Fibroblast of skin of abdomen (primary cell): ENCODE data around the gene PDSS1. TPM values are rescaled to one million over a fixed set of nuclear protein-coding genes. Genes with fewer than 3 reads are reported as not detected.
"Not testable (repeated sequence)": the region's sequence is repeated elsewhere in the genome, so short reads cannot be mapped to it uniquely, and the experiment has no call there.

Experiments
- DNase-seq: peaks from one replicate; pipeline ENCODE4 v3.0.0-alpha.2; 2013
- polyA plus RNA-seq, 2 experiments: library from polyadenylated mRNA; unstranded; fragments of 120-200 nt; gene quantifications; one replicate each; pipeline ENCODE4 v1.2.1, GENCODE V29; 2013; ENCODE audit not compliant: insufficient read length in 2 of 2

Gene PDSS1, protein sequence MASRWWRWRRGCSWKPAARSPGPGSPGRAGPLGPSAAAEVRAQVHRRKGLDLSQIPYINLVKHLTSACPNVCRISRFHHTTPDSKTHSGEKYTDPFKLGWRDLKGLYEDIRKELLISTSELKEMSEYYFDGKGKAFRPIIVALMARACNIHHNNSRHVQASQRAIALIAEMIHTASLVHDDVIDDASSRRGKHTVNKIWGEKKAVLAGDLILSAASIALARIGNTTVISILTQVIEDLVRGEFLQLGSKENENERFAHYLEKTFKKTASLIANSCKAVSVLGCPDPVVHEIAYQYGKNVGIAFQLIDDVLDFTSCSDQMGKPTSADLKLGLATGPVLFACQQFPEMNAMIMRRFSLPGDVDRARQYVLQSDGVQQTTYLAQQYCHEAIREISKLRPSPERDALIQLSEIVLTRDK
- 7.6 TPM for polyA plus RNA-seq (2013, experiment 1 of 2; ENCODE audit: insufficient read length)
- polyA plus RNA-seq (2013, experiment 2 of 2; ENCODE audit: insufficient read length), result 7.5 TPM

DNA sequence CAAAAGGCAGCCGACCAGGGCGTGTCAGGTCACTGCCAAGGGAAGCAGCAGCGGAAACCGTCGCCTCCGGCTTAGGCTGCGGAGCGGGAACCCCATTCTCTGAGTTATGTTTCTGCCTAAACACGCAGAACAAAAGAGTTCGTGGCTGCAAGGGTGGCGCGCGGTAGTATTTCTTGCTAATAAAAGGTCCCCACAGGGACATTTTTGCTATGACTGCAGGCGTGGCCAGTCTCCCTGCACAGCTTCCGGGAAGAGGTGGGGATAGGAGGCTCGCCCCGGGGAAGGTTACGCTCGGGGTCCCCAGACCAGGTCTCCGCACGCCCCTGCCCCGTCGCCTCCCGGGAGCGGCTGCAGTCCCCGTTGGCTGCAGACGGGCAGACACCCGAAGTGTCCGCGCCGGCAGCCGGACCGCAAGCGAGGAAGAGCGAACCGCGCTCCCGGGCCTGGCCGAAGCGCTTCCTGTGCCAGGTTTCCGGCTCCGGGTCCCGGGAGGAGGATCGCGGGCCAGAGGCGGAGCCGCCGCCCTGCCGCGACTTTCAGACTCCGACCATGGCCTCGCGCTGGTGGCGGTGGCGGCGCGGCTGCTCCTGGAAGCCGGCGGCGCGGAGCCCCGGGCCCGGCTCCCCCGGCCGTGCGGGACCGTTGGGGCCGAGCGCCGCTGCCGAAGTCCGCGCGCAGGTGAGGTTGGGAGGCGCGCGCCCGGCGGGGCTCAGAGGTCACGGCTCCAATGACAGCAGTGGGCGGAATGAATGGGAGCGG lies at the start of gene PDSS1:
Gene PDSS1, plus strand, starts transcription at position 539 of the 759 bp plus-strand sequence. Its CDS starts 11 bp downstream, at position 550.
- peak; percentile 65 for DNase-seq

DNA sequence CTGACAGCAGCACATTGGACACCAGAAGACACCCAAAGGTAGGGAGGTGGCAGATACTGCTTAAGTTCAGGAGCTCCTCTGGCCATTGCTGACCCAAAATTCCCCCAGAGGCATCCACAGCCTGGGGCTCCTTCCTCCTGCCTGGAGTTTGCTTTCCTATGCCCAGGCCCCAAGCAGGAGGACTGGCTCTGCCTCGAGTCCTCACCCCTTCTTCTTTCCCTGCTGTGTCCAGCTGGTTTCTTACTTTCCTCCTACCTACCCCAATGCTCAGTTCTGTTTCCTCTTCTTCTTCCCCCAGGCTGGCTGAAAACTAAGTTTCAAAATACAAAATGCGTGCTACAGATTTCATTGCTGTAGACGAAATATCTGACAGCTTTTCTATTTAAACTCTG lies 49.3 kb upstream of the PDSS1 start:
- not testable (repeated sequence) for DNase-seq

DNA sequence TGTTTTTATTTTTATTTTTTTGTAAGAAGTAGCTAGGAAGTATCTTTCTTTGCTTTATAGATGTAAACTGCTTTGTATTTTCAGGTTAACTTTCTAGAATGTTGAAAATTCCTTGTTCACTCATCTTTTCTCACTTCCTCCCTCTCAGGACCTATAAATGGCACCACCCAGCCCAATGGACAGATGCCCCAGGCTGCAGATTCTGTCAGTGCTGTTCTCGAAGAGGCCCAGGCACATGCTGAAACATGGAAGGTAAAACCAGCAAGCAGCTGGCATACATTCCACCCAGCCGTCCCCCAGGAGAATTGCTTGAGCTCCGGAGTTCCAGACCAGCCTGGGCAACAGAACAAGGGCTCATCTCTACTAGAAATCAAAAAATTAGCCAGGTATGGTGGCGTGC lies 47.1 kb upstream of the PDSS1 start:
- no peak for DNase-seq

DNA sequence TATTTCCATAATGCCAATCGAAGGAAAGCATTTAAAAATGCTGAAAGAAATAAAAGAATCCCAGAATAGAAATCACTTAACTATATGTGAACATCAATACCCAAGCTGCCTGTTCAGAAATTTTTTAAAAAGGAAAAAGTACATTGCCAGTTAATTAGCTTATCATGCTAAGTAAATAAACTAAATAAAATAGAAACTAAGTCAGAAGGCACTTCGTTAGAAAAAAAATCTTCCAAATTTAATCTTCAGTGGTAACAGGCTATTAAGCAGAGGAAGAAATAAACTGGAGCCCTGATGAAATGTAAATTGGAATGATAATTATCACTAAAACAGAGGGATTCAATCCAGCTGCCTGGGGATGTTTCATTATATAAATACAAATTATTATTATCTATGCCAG lies 46.0 kb upstream of the PDSS1 start:
- not testable (repeated sequence) for DNase-seq

DNA sequence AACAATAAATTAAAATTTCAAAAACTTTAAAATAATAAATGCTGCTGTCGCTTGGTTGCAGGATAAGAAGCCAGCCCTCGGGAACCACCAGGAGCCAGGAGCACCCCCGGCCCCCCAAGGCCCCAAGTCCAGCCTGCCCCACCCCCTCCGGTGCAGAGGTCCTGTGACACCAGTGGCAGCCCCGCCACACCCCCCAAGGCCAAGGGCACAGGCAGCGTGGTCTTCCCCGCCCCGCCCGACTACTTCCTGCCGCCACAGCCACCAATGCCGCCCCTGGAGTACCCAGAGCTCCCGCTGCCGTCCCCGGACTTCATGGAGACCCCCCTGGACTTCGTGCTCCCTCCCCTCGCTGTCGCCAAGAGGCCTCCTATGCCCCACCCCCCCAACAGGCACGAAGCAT lies 44.5 kb upstream of the PDSS1 start:
- no peak for DNase-seq

DNA sequence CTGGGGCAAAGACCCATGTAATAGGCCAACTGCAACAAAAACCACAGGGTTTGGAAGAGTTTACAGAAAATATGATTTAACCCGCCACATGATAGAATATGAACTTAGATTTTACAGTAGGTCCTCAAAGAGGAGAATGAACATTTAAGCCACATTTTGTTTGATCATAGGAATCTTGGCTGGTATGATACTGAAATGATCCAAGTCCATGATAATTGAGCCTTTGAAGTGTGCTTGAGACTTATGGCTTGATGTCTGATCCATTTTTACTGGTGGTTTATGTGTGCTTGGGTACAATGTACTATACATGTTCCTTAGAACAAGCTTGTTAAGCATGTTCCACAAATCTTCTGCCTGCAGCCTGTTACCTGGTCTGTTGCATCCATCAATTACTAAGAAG lies 41.8 kb upstream of the PDSS1 start:
- DNase-seq, result no peak

DNA sequence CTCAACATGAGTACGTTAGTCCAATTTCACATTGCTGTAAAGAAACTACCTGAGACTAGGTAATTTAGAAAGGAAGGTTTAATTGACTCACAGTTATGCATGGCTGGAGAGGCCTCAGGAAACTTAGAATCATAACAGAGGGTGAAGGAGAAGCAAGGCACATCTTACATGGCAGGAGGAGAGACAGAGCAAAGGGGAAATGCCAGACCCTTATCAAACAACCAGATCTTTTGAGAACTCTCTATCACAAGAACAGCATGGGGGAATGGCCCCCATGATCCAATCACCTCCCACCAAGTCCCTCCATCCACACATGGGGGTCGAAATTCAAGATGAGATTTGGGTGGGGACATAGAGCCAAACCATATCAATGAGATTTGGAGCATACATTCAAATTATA lies 34.6 kb upstream of the PDSS1 start:
- no peak for DNase-seq

DNA sequence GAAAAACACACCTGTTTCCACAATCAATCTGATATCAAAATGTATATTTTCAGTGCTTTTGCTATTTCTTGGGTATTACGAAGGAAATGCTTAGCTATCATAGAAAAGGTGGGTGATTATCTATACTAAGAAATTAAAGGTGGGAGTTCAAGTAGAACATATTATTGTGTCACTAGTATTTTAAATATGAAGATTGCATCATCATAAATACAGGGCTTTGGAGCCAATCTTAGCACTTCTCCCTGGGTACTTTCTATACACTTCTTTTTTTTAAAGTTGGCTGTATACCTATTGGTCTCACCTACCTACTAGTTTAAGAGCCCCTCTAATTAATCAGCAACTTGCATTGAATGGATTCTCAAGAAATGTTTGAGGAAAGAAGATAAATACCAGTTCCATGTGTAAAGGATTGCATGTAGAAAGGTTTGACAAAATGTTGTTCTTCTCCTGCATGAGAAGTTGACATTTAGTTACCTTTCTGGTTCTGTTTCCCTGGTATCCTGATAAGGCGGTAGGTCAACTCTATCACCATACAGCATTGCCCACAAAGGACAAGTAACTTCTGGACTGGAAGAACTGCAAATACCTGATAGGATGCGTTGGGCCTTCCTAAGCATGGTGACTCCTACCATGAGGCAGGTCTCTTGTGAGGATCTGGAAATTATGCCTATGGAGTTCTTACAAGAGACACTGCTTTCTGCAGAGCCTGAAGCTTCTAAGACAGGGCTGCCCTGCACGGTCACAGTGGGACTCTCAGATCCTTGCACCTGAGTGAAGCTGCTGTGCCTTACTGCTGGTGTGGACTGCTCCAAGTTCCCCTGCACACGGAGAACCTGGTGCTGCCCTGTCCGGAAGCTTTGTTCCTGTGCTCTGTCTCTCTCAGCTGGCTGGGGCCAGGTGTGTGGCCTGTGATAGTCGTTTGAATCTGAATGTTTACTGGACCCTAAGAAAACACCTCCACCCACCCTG lies 32.1 kb upstream of the PDSS1 start:
- no peak for DNase-seq

DNA sequence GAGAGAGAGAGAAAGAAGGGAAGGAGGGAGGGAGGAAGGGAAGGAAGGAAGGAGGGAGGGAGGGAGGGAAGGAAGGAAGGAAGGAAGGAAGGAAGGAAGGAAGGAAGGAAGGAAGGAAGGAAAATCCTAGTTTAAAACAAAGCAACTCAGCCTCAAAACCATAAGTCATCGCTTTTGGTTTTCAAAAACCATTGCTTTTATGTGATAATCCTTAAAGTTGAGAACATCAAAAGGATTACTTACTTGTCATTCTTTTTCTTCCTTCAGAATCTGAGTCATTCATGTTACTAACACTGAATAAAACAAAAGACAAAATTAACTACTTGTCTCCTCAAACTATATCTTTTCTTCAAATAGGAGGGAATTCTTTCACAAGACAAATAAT lies 21.6 kb upstream of the PDSS1 start:
- DNase-seq, result no peak

DNA sequence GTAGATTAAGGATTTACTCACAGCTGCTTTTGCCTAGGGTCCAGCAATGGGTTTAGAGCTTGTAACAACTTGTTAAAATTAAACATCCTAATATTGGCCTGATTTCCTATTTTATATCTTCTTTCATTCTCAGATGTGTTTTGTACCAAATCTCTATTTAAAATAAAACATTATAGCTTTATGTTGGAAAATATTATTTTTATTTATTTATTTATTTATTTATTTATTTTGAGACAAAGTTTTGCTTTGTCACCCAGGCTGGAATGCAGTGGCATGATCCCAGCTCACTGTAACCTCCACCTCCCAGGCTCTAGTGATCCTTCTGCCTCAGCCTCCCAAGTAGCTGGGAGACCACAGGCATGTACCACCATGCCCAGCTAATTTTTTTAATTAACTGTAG lies 17.9 kb upstream of the PDSS1 start:
- no peak for DNase-seq

DNA sequence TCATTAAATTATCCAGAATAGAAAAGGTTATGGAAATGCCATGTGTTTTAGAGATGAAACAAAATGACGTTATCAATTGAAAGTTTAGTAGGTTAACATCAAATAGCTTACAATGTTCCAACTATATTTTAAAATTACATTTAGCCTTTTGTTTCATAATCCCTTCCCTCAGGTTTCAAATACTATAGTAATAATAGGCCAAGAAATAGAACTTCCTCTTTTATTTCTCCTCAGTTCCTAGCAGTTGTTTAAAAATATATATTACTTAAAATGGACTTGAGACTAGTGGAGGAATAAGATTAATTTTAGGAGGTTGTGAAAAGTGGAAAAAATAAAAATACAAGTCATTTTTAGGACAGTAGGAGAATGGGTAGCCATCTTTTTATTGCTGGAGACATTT lies 16.4 kb upstream of the PDSS1 start:
- DNase-seq, result no peak

DNA sequence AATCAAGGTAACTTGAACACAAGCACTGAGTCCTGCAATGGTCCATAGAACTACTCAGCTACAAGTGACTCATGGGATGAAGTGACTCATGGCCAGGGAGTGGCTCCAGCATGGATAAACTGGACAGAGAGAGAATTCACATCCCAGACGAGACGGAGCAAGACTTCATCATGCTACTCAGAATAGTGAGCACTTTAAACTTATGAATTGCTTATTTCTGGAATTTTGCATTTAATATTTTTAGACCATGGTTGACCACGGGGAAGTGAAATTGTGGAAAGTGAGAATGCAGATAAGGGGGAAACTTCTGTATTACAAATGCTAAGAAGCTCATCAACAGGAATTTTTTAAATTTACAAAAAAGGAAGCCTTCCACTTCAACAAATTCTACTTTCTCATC lies 15.5 kb upstream of the PDSS1 start:
- peak; percentile 34 for DNase-seq

DNA sequence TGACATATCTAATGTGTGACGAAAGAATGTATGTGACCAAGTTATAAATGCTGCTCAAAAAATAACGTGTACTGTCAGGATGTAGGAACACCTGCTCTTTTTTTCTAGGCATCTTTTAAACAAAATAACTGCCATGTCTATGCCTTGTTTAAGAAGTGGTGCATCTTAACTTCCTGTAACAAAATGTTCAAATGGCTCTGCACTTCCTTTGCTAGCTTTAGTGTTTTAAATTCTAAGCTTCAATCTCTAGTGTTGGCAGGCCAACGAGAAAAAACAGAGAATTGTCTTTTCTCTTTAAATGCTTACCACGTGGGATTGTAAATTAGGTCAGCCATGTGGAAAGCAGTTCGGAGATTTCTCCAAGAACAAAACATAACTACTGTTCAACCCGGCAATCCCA lies 14.6 kb upstream of the PDSS1 start:
- DNase-seq, result no peak

DNA sequence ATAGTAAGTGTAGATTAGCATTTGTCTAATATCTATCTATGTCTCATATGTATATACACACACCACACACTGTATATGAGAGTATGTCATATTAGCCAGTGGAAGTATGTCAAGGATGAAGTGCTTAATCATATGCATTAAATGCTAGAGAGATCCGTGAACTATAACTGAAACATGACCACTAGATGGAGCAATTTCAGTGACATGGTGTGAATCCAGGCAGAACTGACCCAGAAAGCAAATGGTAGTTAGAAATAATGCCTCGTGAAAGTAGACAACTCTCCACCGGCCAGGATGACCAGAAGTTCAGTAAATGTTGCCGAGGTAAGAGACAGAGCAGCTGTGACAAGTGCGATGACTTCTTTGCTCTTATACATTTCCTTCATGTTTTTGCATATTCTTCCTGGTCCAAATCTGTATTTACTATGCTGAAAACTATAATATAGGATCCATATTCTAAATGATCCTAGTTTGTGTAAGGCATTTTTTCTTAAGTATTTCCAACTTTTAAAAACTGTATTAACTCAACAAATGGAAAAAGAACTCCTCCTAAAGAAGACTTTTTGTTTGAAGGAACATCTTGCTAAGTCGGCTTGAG lies 12.7 kb upstream of the PDSS1 start:
- DNase-seq, result peak; percentile 32

DNA sequence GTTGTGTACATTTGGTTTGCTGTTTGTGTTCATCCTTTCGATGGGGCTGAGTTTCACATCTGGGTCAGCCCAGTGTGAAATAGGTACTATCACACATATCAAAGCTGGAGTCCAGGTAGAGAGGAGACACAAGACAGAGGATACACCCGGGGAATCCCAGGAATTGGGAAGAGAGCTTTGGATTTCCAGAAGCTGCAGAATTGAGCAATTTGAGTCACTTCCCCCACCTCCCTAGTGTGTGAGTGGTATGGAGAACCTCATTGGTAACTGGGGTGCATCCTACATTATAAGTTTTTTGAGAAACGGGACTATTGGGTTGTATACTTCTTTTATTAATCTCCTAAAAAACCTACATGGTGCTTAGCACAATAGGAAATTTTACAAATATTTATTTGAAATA lies 12.1 kb upstream of the PDSS1 start:
- DNase-seq, result no peak

DNA sequence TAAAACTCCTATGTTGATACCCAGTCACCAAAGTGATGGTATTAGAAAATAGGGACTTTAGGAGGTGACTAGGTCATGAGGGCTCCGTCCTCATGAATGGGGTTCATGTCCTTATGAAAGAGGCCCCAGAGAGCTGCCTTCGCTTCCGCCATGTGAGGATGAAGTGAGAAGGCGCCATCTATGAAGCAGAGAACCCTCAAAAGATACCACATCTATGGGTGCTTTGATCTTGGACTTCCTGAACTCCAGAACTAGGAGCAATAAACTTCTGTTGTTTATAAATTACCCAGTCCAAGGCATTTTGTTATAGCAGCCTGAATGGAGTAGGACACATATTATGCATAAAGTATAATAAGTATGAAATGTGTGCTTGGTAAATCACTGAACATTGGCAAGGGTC lies 8.1 kb upstream of the PDSS1 start:
- no peak for DNase-seq

DNA sequence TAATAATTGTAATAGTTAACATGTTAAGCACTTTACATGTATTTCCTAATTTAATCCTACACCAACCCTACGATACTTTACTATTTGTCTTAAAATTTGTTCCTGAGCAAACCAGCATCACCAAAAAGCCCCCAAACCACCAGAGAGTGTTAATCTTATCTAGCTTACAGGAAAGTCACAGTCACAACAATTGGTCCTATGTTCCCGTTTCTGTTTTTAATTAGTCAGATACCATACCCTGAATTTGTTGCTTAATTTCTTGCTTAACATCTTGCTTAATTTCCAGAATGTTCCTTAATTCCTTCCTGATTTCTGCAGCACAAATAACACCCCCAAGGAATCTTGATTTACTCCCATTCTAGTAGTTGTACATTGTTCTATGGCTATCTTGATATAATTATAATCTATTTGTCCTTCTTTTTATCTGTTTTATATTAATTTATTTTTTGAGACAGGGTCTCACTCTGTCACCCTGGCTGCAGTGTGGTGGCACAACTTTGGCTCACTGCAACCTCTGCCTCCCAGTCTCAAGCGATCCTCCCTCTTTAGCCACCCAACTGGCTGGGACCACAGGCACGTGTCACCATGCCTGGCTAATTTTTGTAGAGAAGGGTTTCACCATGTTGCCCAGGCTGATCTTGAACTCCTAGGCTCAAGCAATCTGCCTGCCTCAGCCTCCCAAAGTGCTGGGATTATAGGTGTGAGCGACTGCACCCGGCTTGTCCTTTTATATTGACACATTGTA lies 6.6 kb upstream of the PDSS1 start:
- DNase-seq, result no peak

DNA sequence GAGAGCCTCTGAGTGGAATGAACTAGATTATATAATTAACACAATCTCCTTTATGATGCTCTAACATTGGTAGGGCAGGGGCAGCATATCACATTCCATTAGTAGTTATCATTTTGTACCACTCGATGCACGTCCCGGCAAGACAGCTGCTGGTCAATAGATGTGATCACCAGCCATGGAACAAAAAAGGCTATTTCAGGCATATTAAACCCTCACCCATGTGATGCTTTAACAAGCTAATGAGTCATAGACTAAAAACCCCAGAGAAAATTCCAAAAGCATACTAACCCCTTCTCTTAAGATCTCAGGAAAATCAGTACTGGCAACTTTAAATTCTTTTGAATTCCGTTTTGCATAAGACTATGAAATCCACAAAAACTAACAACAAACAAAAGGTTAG lies 3.0 kb upstream of the PDSS1 start:
- DNase-seq, result peak; percentile 10

DNA sequence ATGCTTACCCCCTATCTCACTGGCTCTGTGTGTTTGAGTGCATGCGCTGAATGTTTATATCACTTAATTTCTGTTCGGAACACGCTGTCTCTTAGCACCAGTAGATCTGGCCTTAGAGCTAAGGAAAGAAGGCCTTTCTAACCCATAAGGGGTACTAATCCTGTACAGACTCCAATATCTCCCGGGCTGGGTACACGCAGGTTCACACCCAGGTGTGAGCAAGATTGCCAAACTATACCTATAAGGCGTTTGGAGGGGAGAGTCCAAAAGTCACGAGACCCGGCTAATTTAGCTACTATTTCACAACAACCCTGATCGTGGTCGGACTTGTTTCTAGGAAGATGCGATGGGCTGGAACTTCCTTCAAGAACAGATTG lies 727 bp upstream of the PDSS1 start:
- no peak for DNase-seq

DNA sequence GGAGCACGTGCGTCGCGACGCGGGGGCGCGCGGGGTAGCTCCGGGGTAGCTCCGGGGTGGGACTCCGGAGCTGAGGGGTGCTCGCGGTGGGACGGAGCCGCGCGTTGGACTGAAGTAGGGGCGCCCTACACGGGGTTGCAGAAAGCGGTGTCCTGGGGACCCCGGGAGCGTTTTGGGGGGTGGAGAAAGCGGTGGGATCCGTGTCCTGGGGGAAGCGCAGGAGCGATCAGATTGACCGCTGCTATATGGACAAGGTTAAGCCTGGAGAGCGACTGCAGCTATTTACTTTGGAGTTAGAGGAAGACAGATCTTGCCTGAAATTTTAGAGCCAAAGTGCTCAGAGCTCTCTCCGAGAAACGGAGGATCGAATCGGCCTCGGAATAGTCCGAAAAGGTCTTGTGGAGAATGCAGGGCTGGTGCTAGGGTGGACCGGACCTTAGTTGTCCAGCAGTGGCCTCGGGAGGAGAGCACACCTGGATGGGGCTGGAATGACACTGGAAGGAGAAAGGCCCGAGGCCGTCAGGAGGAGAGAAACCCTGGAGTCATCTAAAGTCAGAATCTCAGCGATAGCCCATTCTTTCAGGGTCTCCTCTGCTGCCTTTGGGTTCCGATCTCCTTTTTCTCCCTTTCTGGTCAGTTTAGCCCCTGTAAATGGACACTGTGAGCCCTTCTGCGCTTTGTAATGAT lies 564 bp downstream of the PDSS1 start:
- no peak for DNase-seq

DNA sequence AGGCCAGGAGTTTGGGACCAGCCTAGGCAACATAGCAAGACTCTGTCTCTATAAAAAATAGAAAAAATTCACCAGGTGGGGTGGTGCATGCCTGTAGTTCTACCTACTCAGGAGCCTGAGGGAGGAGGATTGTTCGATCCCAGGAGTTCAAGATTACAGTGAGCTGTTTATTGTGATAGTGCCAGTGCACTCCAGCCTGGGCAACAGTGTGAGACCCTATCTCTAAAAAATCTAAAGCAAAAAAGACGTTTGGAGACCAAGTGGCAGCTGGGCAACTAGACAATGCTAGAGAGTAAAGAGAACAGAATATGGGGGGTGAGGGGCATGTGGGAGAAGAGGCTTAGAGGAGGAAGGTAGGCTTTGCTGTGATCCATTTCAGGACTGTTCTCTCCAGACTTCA lies 1.4 kb downstream of the PDSS1 start:
- no peak for DNase-seq
